SK-N-SH treated with all-trans-retinoic acid at 6 μM for 48 hours (cell line): ENCODE results near the gene SLC1A4.

Experiments used
- ARNTL ChIP-seq: fragments of 450-650 bp; formaldehyde crosslinking; IDR thresholded peaks from 2 replicates; pipeline ENCODE4 v1.5.0; 2020; ENCODE audit warnings: low read depth, mild to moderate bottlenecking, moderate library complexity, borderline replicate concordance
- CSDC2 ChIP-seq: fragments of 250-450 bp; sonication (Bioruptor Pico); IDR thresholded peaks from 2 replicates; pipeline ENCODE4 v1.5.0; 2020; ENCODE audit warnings: mild to moderate bottlenecking, moderate library complexity
- OSR1 ChIP-seq: fragments of 250-450 bp; sonication (Bioruptor Pico); IDR thresholded peaks from 2 replicates; pipeline ENCODE4 v1.8.0; 2022; ENCODE audit warnings: moderate library complexity, mild to moderate bottlenecking, inconsistent platforms
- RARB ChIP-seq: fragments of 250-450 bp; sonication (Bioruptor Pico); IDR thresholded peaks from 2 replicates; pipeline ENCODE4 v1.8.0; 2021; ENCODE audit warnings: mild to moderate bottlenecking, moderate library complexity
- SNAI2 ChIP-seq: fragments of 250-450 bp; sonication (Bioruptor Pico); IDR thresholded peaks from 2 replicates; pipeline ENCODE4 v1.5.0; 2020; ENCODE audit warnings: mild to moderate bottlenecking, moderate library complexity
- TCF4 ChIP-seq: fragments of 250-450 bp; sonication (Bioruptor Pico); IDR thresholded peaks from 2 replicates; pipeline ENCODE4 v1.8.0; 2021; ENCODE audit warnings: mild to moderate bottlenecking, moderate library complexity, borderline replicate concordance
- TOX ChIP-seq: fragments of 250-450 bp; sonication (Bioruptor Pico); IDR thresholded peaks from 2 replicates; pipeline ENCODE4 v1.8.0; 2021; ENCODE audit warnings: mild to moderate bottlenecking, moderate library complexity, borderline replicate concordance
- ZC3H10 ChIP-seq: fragments of 250-450 bp; sonication (Bioruptor Pico); IDR thresholded peaks from 2 replicates; pipeline ENCODE4 v1.5.1; 2021; ENCODE audit warnings: mild to moderate bottlenecking, moderate library complexity
- ZFP30 ChIP-seq: fragments of 450-650 bp; formaldehyde crosslinking; IDR thresholded peaks from 2 replicates; pipeline ENCODE4 v1.5.0; 2022; ENCODE audit warnings: mild to moderate bottlenecking, moderate library complexity
- ZNF70 ChIP-seq: fragments of 450-650 bp; formaldehyde crosslinking; IDR thresholded peaks from 2 replicates; pipeline ENCODE4 v1.5.0; 2020; ENCODE audit warnings: mild to moderate bottlenecking, moderate library complexity
- ZNF8 ChIP-seq: fragments of 450-650 bp; formaldehyde crosslinking; IDR thresholded peaks from 2 replicates; pipeline ENCODE4 v1.5.0; 2020; ENCODE audit warnings: mild to moderate bottlenecking, moderate library complexity
- TF ChIP-seq, protein P1 (sequence below): fragments of 250-450 bp; sonication (Bioruptor Pico); IDR thresholded peaks from 2 replicates; pipeline ENCODE4 v1.5.1; 2021; ENCODE audit warnings: mild to moderate bottlenecking, moderate library complexity
- TF ChIP-seq, protein P2 (sequence below): fragments of 250-450 bp; sonication (Bioruptor Pico); IDR thresholded peaks from 2 replicates; pipeline ENCODE4 v1.8.0; 2020; ENCODE audit warnings: mild to moderate bottlenecking, moderate library complexity, borderline replicate concordance

DNA sequence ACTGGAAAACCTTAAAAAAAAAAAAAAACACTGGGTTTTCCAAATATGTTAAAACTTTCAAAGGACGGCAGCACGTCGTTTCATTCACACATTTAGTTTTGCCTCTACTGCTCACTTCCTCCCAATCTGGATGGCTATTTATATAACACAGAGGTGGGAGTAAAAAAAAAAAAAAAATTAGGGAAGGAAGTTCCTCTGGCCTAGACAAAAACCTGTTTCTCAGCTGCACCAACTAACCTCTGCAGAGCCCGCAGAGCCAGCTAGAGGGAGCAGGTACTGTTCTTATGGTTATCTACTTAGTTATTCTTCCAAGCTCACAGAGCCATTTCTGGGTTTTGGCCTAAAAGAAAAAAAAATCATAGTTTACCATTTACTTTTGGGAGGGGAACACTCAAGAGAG is 28.1 kb downstream of the SLC1A4 start:
- TF ChIP-seq RARB (CRISPR knock-in tag) (no peak), SNAI2 (CRISPR knock-in tag) (no peak), ZNF8 (CRISPR knock-in tag) (no peak), ARNTL (CRISPR knock-in tag) (no peak), TCF4 (CRISPR knock-in tag) (no peak), TOX (CRISPR knock-in tag) (no peak), ZFP30 (CRISPR knock-in tag) (no peak), CSDC2 (CRISPR knock-in tag) (no peak), ZC3H10 (CRISPR knock-in tag) (no peak), ZNF70 (CRISPR knock-in tag) (no peak), OSR1 (CRISPR knock-in tag) (no peak)
- TF ChIP-seq, protein P1, sequence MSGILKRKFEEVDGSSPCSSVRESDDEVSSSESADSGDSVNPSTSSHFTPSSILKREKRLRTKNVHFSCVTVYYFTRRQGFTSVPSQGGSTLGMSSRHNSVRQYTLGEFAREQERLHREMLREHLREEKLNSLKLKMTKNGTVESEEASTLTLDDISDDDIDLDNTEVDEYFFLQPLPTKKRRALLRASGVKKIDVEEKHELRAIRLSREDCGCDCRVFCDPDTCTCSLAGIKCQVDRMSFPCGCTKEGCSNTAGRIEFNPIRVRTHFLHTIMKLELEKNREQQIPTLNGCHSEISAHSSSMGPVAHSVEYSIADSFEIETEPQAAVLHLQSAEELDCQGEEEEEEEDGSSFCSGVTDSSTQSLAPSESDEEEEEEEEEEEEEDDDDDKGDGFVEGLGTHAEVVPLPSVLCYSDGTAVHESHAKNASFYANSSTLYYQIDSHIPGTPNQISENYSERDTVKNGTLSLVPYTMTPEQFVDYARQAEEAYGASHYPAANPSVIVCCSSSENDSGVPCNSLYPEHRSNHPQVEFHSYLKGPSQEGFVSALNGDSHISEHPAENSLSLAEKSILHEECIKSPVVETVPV (CRISPR knock-in tag): no peak
- TF ChIP-seq, protein P2, sequence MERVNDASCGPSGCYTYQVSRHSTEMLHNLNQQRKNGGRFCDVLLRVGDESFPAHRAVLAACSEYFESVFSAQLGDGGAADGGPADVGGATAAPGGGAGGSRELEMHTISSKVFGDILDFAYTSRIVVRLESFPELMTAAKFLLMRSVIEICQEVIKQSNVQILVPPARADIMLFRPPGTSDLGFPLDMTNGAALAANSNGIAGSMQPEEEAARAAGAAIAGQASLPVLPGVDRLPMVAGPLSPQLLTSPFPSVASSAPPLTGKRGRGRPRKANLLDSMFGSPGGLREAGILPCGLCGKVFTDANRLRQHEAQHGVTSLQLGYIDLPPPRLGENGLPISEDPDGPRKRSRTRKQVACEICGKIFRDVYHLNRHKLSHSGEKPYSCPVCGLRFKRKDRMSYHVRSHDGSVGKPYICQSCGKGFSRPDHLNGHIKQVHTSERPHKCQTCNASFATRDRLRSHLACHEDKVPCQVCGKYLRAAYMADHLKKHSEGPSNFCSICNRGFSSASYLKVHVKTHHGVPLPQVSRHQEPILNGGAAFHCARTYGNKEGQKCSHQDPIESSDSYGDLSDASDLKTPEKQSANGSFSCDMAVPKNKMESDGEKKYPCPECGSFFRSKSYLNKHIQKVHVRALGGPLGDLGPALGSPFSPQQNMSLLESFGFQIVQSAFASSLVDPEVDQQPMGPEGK: no peak
